K562 (cell line): ENCODE measurements around the gene F12. TPM values are rescaled to one million over a fixed set of nuclear protein-coding genes. Genes with fewer than 3 reads are reported as not detected.
A peak's percentile ranks its signal among the peaks of the same experiment; 100 is the strongest.

Source experiments
- ATAC-seq: fragments of 200-7000 bp; cut with Tn5 transposase; 3 replicates; pipeline ENCODE4 v1.9.1; 2020; ENCODE audit warnings: moderate library complexity
- BruUV-seq: library from RNA; stranded (reverse); fragments of 400-500 nt; replicated peaks from 2 replicates; lab custom pipeline; 2021; lab: Mats Ljungman, UMichigan
- CTCF ChIA-PET: fragments of 300-600 bp; formaldehyde crosslinking; extraction: SDS; loops from one replicate; lab custom pipeline; 2021; ENCODE audit warnings: low intra/inter-chr PET ratio; lab: Yijun Ruan, JAX
- POLR2A ChIA-PET: fragments of 300-600, 350-650 bp; sonication (Branson Sonifier 250); formaldehyde crosslinking; extraction: SDS; loops from one replicate; lab custom pipeline; 2021; ENCODE audit warnings: antibody characterized with exemption, inconsistent platforms; lab: Yijun Ruan, JAX
- DNase-seq, 4 experiments: peaks; one replicate each; pipeline versions ENCODE4 v3.0.0 to v3.0.0-alpha.2; 2011 to 2018; ENCODE audit warnings: low spot score in 3 of 4, mixed read lengths in 3 of 4; ENCODE audit errors: extremely low read depth in 1 of 4
- FAIRE-seq: peaks from 2 replicates; lab custom pipeline; 2011; peaks lifted over from hg19 to GRCh38; lab: Jason Lieb, UNC
- H2AFZ ChIP-seq: 2 replicates; pipeline ENCODE4 v1.6.0; 2011; ENCODE audit warnings: low read depth, low read length, control low read depth, inconsistent platforms
- H3K27ac ChIP-seq: fragments of 200-600 bp; 3 replicates; pipeline ENCODE4 v1.8.0; 2011; ENCODE audit warnings: low read depth, mild to moderate bottlenecking, control low read depth, inconsistent platforms, low read length, moderate library complexity, mixed read lengths; ENCODE audit errors: extremely low read depth
- H3K27me3 ChIP-seq, 2 experiments: fragments of 300-600 bp in 1 of 2; 2 replicates in 1 of 2; 3 replicates in 1 of 2; pipeline versions ENCODE4 v1.6.0 to v1.8.0; 2011; ENCODE audit warnings: inconsistent platforms in 2 of 2, low read length in 2 of 2, mild to moderate bottlenecking in 1 of 2, mixed read lengths in 1 of 2, moderate library complexity in 1 of 2; ENCODE audit not compliant: control insufficient read depth in 2 of 2, insufficient read depth in 2 of 2
- H3K36me3 ChIP-seq: fragments of 300-600 bp; 3 replicates; pipeline ENCODE4 v1.8.0; 2011; ENCODE audit warnings: mild to moderate bottlenecking, low read length, inconsistent platforms; ENCODE audit not compliant: control insufficient read depth, insufficient read depth
- H3K4me1 ChIP-seq, 2 experiments: fragments of 200-600 bp in 1 of 2; replicated peaks in 1 of 2; 2 replicates in 1 of 2; 3 replicates in 1 of 2; pipeline versions ENCODE4 v1.5.1 to v1.8.0; 2011; ENCODE audit warnings: inconsistent platforms in 2 of 2, low read length in 2 of 2, mild to moderate bottlenecking in 1 of 2, mixed read lengths in 1 of 2, moderate library complexity in 1 of 2; ENCODE audit not compliant: control insufficient read depth in 2 of 2, insufficient read depth in 2 of 2
- H3K4me2 ChIP-seq: 2 replicates; pipeline ENCODE4 v1.6.1; 2011; ENCODE audit warnings: low read length, control low read depth, inconsistent platforms, mixed read lengths; ENCODE audit not compliant: insufficient read depth
- H3K4me3 ChIP-seq: fragments of 200-600 bp; sonication (generic), shearing (Covaris generic); 2 replicates; pipeline ENCODE4 v1.5.1; 2016; ENCODE audit warnings: control low read depth, inconsistent platforms
- H3K79me2 ChIP-seq: fragments of 200-600 bp; 3 replicates; pipeline ENCODE4 v1.8.0; 2011; ENCODE audit warnings: low read length, inconsistent platforms; ENCODE audit not compliant: control insufficient read depth, insufficient read depth
- H3K9ac ChIP-seq, 2 experiments: 2 replicates each; pipeline versions ENCODE4 v1.6.0 to v1.6.1; 2011; ENCODE audit warnings: low read depth in 2 of 2, low read length in 2 of 2, control low read depth in 1 of 2, inconsistent platforms in 1 of 2, mild to moderate bottlenecking in 1 of 2, mixed read lengths in 1 of 2; ENCODE audit not compliant: insufficient read depth in 1 of 2
- H3K9me1 ChIP-seq: one replicate; pipeline ENCODE4 v1.6.0; 2011; ENCODE audit warnings: inconsistent platforms, mild to moderate bottlenecking, low read length, moderate library complexity; ENCODE audit not compliant: control insufficient read depth, insufficient read depth
- H3K9me3 ChIP-seq: replicated peaks from 2 replicates; pipeline ENCODE4 v1.5.1; 2011; ENCODE audit warnings: low read depth, low read length, inconsistent platforms; ENCODE audit not compliant: control insufficient read depth, insufficient read depth
- H4K20me1 ChIP-seq: replicated peaks from 2 replicates; pipeline ENCODE4 v1.6.1; 2011; ENCODE audit warnings: low read length, inconsistent platforms, mixed read lengths; ENCODE audit not compliant: control insufficient read depth, insufficient read depth
- ADNP ChIP-seq: fragments of 200-800 bp; sonication (Bioruptor generic); IDR thresholded peaks from 2 replicates; pipeline ENCODE4 v1.6.1; 2016; ENCODE audit warnings: missing genetic modification characterization, missing compliant biosample characterization
- EP300 ChIP-seq: IDR thresholded peaks from 2 replicates; pipeline ENCODE4 v1.6.1; 2012; ENCODE audit warnings: low read length, improper control_type of control experiment
- MCM3 ChIP-seq: fragments of 450-650 bp; IDR thresholded peaks from 2 replicates; pipeline ENCODE4 v1.6.1; 2016
- MCM7 ChIP-seq, 2 experiments: fragments of 450-650 bp; IDR thresholded peaks; 2 replicates each; pipeline ENCODE4 v1.6.1; 2016 to 2018
- PCBP1 ChIP-seq: fragments of 200-400 bp; formaldehyde crosslinking; IDR thresholded peaks from 2 replicates; pipeline ENCODE4 v1.6.1; 2018; ENCODE audit warnings: mild to moderate bottlenecking, low read depth, low read length; ENCODE audit not compliant: poor library complexity, severe bottlenecking
- XRCC3 ChIP-seq: fragments of 450-650 bp; IDR thresholded peaks from 2 replicates; pipeline ENCODE4 v1.6.1; 2017; ENCODE audit warnings: mild to moderate bottlenecking, moderate library complexity
- ZFP36 ChIP-seq: fragments of 150-350 bp; IDR thresholded peaks from 2 replicates; pipeline ENCODE4 v1.6.1; 2018; ENCODE audit warnings: low read length, low read depth; ENCODE audit not compliant: partially characterized antibody
- ZNF445 ChIP-seq: fragments of 250-450 bp; sonication (Bioruptor Pico); IDR thresholded peaks from 2 replicates; pipeline ENCODE4 v1.4.0; 2020; ENCODE audit warnings: low read depth, mild to moderate bottlenecking, moderate library complexity
- ZNF707 ChIP-seq: fragments of 250-450 bp; sonication (Bioruptor Pico); conservative IDR thresholded peaks from 2 replicates; pipeline ENCODE4 v1.8.0; 2022; ENCODE audit warnings: inconsistent platforms, mild to moderate bottlenecking, moderate library complexity
- ZNF830 ChIP-seq: fragments of 250-450 bp; sonication (Bioruptor Pico); IDR thresholded peaks from 2 replicates; pipeline ENCODE4 v1.5.0; 2021; ENCODE audit warnings: mild to moderate bottlenecking
- WGBS: fragments of 100-300 bp; shearing (Covaris generic); methylation state at CpG from one replicate; pipeline ENCODE4 v1.1.6; 2016; ENCODE audit warnings: low coverage, mixed read lengths; ENCODE audit not compliant: insufficient coverage; ENCODE audit errors: missing lambda C conversion rate; 5-methylcytosine and 5-hydroxymethylcytosine counted together
- in situ Hi-C: fragments of 300-500 bp; cut with MboI; formaldehyde crosslinking; loops from 4 replicates; pipeline ENCODE4 v1.15.0; 2018; ENCODE audit warnings: inconsistent platforms, mixed read lengths
- intact Hi-C: fragments of 100-400 bp; cut with micrococcal nuclease; formaldehyde crosslinking; loops from 2 replicates; pipeline ENCODE4 v1.14.2; 2022
- polyA plus RNA-seq, 8 experiments: library from polyadenylated mRNA; depleted of rRNA in 4 of 8; stranded (reverse) in 5 of 8; unstranded in 3 of 8; fragments of >200 nt; fragmentation: Nextera tagmentation in 2 of 8; fragmentation: Illumina TruSeq in 1 of 8; extraction: Ambion mirVana in 2 of 8; extraction: Trizol in 1 of 8; gene quantifications; 2 replicates each; pipeline versions ENCODE4 v1.2.1 to v1.2.3, GENCODE V29; 2011 to 2014; ENCODE audit warnings: inconsistent platforms in 1 of 8, missing spikeins in 1 of 8
- total RNA-seq, 7 experiments: library from RNA; depleted of rRNA in 6 of 7; stranded (reverse); fragments of >200 nt in 6 of 7; fragmentation: Illumina TruSeq in 2 of 7; extraction: Trizol in 2 of 7; gene quantifications; 2 replicates each; pipeline versions ENCODE4 v1.2.1 to v1.2.3, GENCODE V29; 2011 to 2021; ENCODE audit warnings: low replicate concordance in 1 of 7
- TF ChIP-seq, protein P1 (sequence below), 2 experiments: IDR thresholded peaks in 1 of 2; conservative IDR thresholded peaks in 1 of 2; 2 replicates each; pipeline ENCODE4 v1.6.1; 2016; ENCODE audit warnings: low read depth in 2 of 2, mild to moderate bottlenecking in 1 of 2, missing compliant biosample characterization in 1 of 2, missing genetic modification characterization in 1 of 2, moderate library complexity in 1 of 2
- TF ChIP-seq, protein P2 (sequence below): fragments of 450-650 bp; formaldehyde crosslinking; IDR thresholded peaks from 2 replicates; pipeline ENCODE4 v1.4.0; 2020; ENCODE audit warnings: mild to moderate bottlenecking, moderate library complexity

Gene F12
- total and polyA plus RNA-seq, 9 of the 15 experiments (the other 6 are each of a cell fraction or from before 2014, with no cell fraction given): 0.59 to 18.3 (median 3.6) TPM

DNA sequence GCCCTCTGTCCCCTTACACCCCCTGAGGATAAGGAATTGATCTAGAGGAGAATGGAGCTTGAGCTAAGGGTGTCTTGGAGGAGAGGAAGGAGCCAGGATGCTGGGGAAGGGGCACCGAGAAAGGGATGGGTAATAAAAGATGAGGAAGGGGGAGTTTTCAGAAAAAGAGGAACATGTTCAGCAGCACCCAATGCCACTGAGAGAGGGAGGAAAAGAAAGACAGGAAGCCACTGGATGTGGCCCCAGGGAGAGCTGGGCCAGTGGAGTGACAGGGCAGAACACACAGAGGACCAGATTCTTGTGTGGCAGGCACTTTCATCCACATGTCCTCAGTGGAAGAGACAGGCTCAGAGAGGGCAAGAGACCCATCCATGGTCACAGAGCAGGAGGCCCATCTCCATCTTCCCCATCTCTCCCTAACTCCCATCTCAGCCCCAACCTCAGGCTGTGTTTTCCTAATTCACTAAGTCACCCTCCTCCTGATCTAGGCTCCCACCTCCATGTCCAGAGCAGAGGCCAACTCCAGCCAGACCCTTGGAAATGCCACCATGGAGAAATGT is 16.1 kb downstream of the F12 start:
- no peak for FAIRE-seq
- CTCF ChIA-PET: no interaction called here

DNA sequence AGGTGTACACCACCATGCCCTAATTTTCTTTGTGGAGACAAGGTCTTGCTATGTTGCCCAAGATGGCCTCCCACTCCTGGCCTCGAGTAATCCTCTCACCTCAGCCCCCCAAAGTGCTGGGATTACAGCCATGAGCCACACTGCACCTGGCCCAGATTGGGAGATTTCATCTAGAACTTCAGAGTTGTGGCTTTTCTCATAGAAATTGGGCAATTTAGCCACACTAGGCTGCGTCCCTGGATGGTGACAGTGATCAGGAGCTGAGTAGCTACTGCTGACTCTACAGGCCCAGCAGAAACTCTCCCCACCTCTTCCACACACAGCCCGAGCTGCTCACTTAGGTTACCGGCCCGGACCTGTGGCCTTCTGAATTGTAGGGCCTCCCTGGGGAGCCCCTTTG is 16.6 kb downstream of the F12 start:
- Histone ChIP-seq H3K4me1 (peaks cover 6 to 7% of the 10 kb centered on the region in 2 experiments; a peak in 3 of 5 replicates), H4K20me1 (no peaks in the 10 kb centered on the region), H3K9me3 (no peaks in the 10 kb centered on the region), H3K36me3 (no peaks in the 10 kb centered on the region), H3K27ac (no peak overlapping the region), H2AFZ (no peak overlapping the region), H3K9me1 (no peaks in the 10 kb centered on the region), H3K4me2 (no peak overlapping the region), H3K9ac (peak overlapping the region in 1 of 2 experiments; percentile 58; a peak in 1 of 4 replicates), H3K27me3 (peaks cover 2 to 19% of the 10 kb centered on the region in 2 experiments; a peak in 3 of 5 replicates), H3K79me2 (no peaks in the 10 kb centered on the region), H3K4me3 (no peak overlapping the region)
- in situ Hi-C loops (loop anchor here (5.0 to 10.0 kb wide), 2 partner anchors 55 to 672 kb away; partner anchors contain the start of gene PRR7), intact Hi-C loops (no loop called here)
- DNase-seq (no peak), FAIRE-seq (no peak), ATAC-seq (no peak)
- CTCF ChIA-PET: no interaction called here
- POLR2A ChIA-PET: interaction anchor here (0.6 to 2.5 kb wide), 6 partner anchors 8 to 45 kb away, joined by 3 to 9 read pairs (median 4); partner anchors contain the start of genes GRK6 and PFN3
- WGBS: 14% methylated on average over 5 of the region's 5 CpGs
- BruUV-seq: no TSS peak
- TF ChIP-seq ZNF707 (CRISPR knock-in tag): no peak
- no peak for TF ChIP-seq ZNF830
- TF ChIP-seq ZNF445 (CRISPR knock-in tag): no peak
- no peak for TF ChIP-seq PCBP1
- TF ChIP-seq XRCC3: no peak
- TF ChIP-seq, protein P1, sequence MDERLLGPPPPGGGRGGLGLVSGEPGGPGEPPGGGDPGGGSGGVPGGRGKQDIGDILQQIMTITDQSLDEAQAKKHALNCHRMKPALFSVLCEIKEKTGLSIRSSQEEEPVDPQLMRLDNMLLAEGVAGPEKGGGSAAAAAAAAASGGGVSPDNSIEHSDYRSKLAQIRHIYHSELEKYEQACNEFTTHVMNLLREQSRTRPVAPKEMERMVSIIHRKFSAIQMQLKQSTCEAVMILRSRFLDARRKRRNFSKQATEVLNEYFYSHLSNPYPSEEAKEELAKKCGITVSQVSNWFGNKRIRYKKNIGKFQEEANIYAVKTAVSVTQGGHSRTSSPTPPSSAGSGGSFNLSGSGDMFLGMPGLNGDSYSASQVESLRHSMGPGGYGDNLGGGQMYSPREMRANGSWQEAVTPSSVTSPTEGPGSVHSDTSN (CRISPR knock-in tag; IDR thresholded peaks at IDR 0.05; ENCODE audit: low read depth): no peak
- TF ChIP-seq, protein P1 (tag; conservative IDR thresholded peaks at IDR 0.05; ENCODE audit: low read depth): no peak
- no peak for TF ChIP-seq MCM3
- TF ChIP-seq, protein P2, sequence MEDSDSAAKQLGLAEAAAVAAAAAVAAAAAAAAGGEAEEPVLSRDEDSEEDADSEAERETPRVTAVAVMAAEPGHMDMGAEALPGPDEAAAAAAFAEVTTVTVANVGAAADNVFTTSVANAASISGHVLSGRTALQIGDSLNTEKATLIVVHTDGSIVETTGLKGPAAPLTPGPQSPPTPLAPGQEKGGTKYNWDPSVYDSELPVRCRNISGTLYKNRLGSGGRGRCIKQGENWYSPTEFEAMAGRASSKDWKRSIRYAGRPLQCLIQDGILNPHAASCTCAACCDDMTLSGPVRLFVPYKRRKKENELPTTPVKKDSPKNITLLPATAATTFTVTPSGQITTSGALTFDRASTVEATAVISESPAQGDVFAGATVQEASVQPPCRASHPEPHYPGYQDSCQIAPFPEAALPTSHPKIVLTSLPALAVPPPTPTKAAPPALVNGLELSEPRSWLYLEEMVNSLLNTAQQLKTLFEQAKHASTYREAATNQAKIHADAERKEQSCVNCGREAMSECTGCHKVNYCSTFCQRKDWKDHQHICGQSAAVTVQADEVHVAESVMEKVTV (CRISPR knock-in tag): no peak
- TF ChIP-seq EP300: no peak

More for the DNA sequence above, 16.1 kb downstream of the F12 start:
- Histone ChIP-seq H3K9ac (no peak overlapping the region; a peak in 1 of 4 replicates), H2AFZ (no peak overlapping the region), H3K4me1 (peaks cover 6 to 7% of the 10 kb centered on the region in 2 experiments; a peak in 3 of 5 replicates), H3K4me3 (no peak overlapping the region), H4K20me1 (no peaks in the 10 kb centered on the region), H3K9me3 (no peaks in the 10 kb centered on the region)
- DNase-seq: no peak
- TF ChIP-seq ADNP (tag) (no peak), MCM7 (IDR thresholded peaks at IDR 0.05) (no peak), ZFP36 (peak; percentile 34)
- TF ChIP-seq, all 486 proteins: peak for 1
- ATAC-seq: no peak
- H3K27ac ChIP-seq: no peak overlapping the region
- H3K4me2 ChIP-seq: no peak overlapping the region
- peaks cover 2 to 25% of the 10 kb centered on the region in 2 experiments; a peak in 3 of 5 replicates for H3K27me3 ChIP-seq
- POLR2A ChIA-PET: interaction anchor here (0.6 to 2.5 kb wide), 7 partner anchors 7 to 81 kb away, joined by 3 to 9 read pairs (median 3); partner anchors contain the start of genes GRK6 and PFN3
- in situ Hi-C loops (loop anchor here (5.0 to 10.0 kb wide), 2 partner anchors 54 to 672 kb away; partner anchors contain the start of gene PRR7), intact Hi-C loops (no loop called here)
- WGBS: 23% methylated on average over 1 of the region's 1 CpG
- H3K9me1 ChIP-seq: no peaks in the 10 kb centered on the region
- no peaks in the 10 kb centered on the region for H3K36me3 ChIP-seq
- no TSS peak for BruUV-seq
- no peaks in the 10 kb centered on the region for H3K79me2 ChIP-seq
